Left renal pelvis (tissue), 4 donors: ENCODE data around the gene PCIF1. TPM values are rescaled to one million over a fixed set of nuclear protein-coding genes. Genes with fewer than 3 reads are reported as not detected.
"Not testable (repeated sequence)": the region's sequence is repeated elsewhere in the genome, so short reads cannot be mapped to it uniquely, and the experiment has no call there.

Experiments
- DNase-seq, 4 donors: peaks; one replicate each; pipeline ENCODE4 v3.0.0-alpha.2; 2013; ENCODE audit warnings: low read depth in 4 of 4, low spot score in 3 of 4
- polyA plus RNA-seq, 4 donors: library from polyadenylated mRNA; unstranded; fragments of 120-200 nt; gene quantifications; one replicate each; pipeline ENCODE4 v1.2.1, GENCODE V29; 2013; ENCODE audit not compliant: insufficient read length in 4 of 4

PCIF1 gene
- polyA plus RNA-seq, 4 donors = 41.1 to 49.7 (median 43.7) TPM

DNA sequence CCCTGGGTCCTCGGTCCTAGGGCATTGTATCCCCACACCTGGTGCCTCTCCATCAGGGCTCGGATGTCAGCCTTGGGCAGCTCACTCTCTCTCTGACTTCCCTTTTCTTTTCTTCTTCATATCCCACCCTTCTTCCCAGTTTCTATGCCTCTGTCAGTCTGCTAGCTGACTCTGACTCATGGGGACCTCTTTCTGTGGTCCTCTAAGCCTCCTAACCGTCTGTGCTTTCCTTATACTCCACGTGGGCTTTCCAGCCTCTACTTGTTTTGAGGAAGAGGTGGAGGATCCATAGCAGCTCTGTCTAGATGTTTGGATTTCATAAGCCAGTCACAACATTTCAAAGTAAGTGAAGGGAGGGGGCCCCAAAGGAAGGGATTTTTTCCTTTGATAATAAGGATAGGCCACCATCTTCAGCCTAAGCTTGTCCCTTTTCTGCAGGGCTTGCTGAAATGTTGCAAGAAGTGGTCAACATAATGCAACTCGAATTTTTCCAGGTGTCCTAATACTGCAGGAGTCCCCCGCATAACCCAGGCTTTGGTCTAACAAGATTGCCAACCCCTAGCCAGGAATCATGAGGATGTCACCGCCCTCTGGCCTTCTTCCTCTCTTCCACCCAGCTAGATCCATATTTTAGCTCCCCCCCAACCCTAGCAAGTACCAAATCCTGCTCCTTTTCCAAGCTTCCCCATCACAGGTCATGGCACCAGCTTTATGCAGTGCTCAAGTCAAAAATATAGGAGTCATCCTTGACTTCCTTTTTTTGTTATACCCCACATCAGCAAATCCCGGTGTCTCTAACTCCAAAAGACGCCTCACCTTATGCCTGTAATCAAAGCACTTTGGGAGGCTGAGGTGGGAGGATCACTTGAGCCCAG is 13.8 kb upstream of the PCIF1 start:
- no peak for DNase-seq

DNA sequence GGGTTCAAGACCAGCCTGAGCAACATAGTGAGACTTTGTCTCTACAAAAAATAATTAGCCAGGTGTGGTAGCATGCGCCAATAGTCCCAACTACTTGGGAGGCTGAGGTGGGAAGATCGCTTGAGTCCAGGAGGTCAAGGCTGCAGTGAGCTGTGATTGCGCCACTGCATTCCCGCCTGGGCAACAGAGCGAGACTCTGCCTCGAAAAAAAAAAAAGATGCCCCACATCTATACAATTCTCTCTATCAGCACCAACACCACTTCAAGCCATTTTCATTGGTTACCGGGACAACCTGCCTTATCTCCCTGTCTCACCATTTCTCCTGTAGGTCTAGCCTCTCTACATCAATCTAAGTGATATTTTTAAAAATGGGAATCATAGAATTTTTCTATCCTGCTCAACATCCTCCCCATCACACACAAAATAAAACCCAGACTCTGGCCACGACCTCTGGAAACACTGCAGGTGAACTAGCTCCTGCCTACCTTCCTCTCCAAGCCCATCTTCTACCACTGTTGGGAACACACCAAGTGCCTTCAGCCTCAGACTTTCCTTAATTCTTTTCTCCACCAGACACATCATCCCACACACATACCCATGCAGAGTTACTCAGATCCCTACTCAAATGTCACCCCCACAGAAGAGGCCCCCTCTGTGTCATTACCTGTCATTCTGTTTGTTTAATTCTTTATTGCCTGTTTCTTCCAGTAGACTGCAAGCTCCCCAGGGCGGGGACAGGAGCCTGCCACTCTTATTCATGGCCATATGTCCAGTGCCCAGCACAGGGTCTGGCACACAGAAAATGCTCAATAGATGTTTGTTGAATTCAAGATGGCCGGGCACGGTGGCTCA is 12.9 kb upstream of the PCIF1 start:
- DNase-seq = no peak

DNA sequence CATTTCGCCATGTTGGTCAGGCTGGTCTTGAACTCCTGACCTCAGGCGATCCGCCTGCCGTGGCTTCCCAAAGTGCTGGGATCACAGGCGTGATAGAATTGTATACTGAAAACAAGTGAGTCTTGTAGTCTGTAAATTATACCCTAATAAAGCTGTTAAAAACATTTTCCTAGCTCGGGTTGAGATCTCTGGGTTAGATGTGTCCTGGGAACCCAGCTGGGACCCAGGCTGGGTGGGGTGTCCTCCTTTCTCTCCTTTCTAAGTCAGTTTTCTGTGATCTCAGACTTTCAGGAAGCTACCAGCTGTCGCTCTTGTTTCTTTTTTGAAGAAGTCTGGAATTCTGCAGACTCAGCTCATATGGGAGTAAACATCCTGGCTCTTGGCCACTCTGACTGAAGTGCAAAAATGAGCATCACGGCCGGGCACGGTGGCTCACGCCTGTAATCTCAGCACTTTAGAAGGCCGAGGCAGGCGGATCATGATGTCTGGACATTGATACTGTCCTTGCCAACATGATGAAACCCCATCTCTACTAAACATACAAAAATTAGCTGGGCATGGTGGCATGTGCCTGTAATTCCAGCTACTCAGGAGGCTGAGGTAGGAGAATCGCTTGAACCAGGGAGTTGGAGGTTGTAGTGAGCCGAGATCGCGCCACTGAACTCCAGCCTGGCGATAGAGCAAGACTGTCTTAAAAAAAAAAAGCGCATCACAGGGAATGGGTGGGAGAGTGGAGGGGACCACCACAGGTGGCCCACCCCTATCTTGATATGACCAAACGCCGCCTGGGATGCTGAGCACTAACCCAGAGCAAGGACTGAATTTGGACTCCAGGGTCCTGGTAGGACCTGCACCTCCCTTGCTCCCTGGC is 9.9 kb upstream of the PCIF1 start:
- DNase-seq = peak in 2 of 4 donors; percentile 45 to 59

DNA sequence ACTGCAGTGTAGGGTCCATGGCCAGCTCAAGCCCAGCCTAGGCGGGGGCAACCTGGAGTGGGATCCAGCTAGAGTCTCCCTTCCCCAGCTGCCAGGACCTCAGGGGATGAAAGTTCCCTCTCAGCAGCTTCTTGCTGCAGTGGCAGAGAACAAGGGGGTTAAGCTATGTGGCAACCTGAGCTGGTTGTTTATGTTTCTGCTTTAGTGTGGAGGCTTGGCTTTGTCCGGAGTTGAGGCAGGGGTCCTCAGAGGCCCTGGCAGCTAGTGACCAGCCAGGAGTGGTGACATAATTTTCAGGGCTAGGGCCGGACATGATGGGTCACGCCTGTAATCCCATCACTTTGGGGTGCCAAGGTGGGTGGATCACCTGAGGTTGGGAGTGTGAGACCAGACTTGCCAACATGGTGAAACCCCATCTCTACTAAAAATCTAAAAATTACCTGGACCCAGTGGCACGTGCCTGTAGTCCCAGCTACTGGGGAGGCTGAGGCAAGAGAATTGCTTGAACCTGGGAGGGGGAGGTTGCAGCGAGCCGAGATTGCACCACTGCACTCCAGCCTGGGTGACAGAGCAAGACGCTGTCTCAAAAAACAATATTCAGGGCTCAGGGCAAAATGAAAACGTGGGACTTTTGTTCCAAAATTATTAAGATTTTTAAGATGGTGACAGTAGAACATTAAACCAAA is 8.5 kb upstream of the PCIF1 start:
- DNase-seq = no peak

DNA sequence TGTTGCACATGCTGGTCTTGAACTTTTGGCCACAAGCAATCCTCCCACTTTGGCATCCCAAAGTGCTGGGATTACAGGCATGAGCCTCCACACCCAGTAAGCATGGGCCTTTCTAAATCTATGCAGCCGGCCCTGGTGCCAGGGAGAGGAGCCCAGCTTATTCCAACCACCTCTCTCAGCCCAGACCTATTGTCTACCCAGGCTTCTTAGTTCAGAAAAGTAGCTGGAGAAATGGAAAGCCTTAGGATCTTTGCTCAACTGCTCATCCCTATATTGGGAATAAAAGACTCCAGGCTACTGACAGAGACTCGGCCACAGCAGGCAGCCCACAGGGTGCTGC is 7.8 kb upstream of the PCIF1 start:
- no peak for DNase-seq

DNA sequence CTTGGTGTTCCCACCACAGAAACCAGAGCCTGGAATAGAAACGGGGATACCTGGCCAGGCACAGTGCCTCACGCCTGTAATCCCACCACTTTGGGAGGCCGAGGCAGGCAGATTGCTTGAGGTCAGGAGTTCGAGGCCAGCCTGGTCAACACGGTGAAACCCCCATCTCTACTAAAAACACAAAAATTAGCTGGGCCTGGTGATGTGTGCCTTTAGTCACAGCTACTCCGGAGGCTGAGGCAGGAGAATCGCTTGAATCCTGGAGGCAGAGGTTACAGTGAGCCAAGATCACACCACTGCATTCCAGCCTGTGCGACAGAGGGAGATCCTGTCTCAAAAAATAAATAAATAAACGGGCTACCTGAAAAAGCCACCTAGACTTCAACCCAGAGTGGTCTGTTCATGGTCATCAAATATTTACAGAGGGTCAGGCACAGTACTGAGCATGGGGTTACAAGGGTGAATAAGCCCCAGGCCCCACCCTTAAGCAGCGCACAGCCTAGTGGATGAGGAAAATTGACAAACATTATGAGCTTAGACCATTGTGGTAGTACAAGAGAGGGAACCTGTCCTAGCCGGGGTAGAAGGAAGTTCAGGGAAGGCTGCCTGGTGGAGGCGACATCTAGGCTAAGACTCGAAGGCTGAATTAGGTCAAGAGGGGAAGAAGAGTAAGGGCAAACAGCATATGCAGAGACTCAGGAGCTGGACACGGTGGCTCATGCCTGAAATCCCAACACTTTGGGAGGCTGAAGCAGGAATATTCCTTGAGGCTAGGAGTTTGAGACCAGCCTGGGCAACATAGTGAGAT is 7.2 kb upstream of the PCIF1 start:
- no peak for DNase-seq

DNA sequence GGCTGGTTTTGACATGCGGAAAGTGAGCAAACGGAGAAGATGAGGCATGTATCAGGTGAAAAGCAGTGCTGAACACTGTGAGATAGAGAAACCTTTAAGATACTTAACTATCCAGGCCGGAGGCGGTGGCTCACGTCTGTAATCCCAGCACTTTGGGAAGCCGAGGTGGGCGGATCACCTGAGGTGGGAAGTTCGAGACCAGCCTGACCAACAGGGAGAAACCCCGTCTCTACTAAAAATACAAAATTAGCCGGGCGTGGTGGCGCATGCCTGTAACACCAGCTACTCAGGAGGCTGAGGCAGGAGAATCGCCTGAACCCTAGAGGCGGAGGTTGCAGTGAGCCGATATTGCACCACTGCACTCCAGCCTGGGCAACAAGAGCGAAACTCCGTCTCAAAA is 2.8 kb upstream of the PCIF1 start:
- DNase-seq = not testable (repeated sequence)

DNA sequence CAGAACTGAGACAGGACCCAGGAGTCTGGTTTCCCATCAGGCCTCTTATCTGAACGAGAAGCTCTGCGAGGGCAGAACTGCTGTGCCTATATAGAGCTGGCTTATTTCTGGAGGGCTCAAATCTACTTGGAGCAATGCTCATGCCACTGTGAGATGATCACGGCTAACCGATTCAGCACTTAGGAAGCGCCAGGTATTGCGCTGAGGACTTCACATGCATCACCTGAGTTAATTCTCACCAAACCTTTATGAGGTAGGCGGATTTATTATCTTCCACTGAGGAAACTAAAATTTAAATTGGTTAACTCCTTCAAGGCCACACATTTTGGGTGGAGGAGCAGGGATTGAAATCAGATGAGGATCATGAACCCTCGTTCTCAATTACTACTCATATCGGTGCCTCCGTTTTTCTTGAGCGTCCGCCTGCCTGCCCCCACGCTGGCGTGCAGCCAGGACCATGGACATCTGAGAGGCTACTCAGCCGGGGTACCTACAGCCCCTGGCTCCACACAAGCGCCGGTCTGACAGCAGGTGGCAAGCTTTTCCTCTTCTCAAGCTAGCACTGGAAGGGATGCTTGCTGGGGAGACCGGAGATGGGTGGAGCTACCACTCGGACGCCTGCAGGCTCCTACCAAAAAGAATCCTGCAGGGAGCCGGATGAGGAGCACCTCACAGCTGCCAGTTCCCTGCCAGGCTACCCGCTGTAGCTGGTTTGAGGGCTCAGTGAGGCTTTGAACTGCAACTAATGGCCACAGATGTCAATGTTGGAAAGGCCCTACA is 1.0 kb upstream of the PCIF1 start:
- peak in 2 of 4 donors; percentile 45 to 55 for DNase-seq

DNA sequence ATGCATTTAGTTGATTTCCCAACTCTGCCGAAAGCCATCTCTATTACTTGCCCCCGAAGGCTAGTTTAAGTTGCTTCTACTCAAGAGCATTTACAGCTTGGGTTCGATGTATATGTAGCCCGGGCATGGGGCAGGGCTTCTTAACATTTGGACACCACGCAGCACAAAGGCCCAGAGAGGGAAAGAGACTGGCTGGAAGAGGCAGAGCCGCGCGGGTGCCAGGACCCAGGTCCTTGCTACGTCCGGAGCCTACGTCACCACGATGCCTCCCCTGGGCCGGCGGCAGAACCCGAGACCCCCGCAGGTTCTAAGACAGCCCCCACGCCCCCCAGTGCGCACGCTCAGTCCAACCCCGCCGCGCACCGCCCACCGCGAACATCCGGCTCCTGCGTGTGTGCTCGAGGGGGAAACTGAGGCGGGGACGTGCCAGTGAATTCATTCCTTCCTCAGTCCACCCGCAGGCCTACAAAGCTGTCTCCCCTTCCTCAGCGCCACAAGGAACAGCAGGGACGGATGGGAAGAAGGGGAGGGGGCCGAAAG is 367 bp upstream of the PCIF1 start:
- peak in 1 of 4 donors; percentile 41 for DNase-seq

DNA sequence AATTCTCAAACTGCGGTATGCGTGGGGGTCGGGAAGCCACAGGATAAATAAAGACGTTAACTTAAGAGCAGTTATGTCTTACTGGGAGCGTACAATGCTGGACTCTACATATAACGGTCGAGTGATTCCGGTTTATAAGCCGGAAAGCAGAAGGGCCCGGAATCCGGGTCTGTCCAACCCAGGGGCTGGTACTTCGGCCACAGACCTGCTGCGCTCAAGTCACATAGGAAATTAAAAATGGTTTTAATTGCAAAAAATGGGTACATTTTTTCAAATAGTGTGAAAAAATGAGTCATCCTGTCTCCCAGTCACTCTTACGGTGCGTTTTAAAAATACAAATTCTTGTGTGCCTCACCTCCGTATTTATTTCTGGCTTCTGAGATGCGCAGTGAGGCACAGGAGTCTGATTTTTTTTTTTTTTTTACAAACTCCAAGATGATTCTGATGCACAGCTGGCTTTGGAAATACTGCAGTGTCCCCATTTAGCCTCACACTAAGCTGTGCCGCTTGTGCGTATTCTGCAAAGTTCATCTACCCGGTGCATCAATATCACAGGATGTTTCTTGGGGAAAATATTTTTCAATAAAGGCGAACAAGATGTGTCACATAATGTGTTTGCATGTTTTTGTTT is 1.0 kb downstream of the PCIF1 start:
- no peak for DNase-seq

DNA sequence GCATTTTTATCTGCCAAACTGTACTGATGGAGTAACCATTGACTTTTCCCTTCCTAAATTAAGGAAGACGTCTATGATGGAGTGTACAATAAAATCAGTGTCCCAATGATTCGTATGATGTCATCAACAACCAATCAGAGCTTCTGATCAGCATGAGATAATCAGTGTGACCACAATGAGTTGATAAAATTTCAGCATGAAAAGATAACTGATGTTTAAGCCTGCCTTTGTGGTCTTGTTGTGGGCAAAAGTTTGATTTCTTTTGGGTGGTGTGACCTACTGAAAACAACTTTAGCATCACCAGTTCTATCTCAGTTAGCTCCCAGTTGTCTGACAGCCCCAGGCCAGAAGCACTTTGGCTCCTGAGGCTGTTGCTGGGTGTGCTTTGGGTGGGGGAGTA is 3.3 kb downstream of the PCIF1 start:
- no peak for DNase-seq

DNA sequence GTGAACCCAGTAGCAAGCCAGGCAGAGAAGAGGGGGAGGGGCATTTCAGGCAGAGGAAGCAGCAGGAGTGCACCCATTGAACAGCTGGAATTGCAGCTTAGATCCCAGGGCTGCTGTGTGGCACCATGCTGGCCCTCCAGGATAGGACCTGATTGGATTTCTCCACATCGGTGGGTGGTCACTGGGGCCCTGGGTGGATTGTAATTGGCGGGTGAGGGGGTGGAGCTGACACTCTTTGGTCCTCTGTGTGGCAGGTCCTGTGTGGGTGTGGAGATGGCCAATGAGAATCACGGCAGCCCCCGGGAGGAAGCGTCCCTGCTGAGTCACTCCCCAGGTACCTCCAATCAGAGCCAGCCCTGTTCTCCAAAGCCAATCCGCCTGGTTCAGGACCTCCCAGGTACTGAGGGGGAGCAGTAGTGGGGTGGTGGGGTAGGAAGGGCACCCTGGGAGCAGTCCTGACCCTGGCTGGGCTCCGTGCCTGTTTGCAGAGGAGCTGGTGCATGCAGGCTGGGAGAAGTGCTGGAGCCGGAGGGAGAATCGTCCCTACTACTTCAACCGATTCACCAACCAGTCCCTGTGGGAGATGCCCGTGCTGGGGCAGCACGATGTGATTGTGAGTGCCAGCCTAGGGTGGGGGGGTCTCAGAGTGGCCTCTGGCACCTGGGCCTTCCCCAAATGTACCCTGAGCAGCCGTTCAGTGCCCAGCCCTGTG is 4.4 kb downstream of the PCIF1 start:
- DNase-seq = no peak

DNA sequence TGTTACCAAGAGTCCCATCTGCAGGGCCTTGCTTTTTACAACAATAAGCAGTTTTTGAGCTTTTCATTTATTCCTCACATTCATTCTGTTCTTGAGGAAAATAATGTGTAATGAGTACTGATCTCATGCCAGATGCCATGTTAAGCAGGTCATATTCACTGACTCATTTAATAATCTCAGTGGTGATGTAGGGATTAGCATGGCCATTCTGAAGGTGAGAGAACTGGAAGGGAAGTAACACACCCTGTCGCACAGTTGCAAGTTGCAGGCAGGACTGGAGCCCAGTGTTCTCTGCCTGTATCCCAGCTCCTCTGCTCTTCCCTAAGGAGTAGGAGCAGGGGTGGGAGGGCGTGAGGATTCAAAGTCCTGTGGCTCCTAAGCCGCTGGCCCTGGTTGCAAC is 5.6 kb downstream of the PCIF1 start:
- no peak for DNase-seq

DNA sequence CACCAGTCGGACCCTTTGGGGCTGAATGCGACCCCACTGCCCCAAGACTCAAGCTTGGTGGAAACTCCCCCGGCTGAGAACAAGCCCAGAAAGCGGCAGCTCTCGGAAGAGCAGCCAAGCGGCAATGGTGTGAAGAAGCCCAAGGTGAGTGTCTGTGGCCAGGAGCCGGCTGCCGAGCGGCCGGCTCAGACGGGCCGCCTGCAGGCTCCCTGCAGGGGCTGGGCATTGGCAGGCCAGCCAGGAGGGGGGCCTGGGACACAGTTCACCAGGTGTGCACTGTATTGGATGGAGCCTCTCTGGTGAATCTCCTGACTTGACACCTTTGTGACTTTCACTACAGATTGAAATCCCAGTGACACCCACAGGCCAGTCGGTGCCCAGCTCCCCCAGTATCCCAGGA is 6.0 kb downstream of the PCIF1 start:
- no peak for DNase-seq

DNA sequence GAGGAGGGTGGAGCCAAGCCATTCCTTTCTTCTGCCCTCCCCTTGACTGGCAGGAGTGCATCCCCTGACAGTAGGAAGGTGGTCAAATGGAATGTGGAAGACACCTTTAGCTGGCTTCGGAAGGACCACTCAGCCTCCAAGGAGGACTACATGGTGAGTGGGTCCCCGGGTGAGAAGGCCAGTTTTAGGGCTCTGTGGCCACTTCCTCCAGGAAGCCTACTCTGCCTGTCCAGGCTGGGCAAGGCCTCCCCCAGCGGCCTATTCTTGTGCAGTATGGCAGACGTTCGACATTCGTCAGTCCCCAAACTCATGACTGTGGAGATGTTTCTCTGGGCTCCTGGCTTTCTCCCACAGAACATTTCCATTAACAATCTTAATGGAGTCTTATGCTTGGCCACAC is 9.1 kb downstream of the PCIF1 start:
- DNase-seq = no peak

DNA sequence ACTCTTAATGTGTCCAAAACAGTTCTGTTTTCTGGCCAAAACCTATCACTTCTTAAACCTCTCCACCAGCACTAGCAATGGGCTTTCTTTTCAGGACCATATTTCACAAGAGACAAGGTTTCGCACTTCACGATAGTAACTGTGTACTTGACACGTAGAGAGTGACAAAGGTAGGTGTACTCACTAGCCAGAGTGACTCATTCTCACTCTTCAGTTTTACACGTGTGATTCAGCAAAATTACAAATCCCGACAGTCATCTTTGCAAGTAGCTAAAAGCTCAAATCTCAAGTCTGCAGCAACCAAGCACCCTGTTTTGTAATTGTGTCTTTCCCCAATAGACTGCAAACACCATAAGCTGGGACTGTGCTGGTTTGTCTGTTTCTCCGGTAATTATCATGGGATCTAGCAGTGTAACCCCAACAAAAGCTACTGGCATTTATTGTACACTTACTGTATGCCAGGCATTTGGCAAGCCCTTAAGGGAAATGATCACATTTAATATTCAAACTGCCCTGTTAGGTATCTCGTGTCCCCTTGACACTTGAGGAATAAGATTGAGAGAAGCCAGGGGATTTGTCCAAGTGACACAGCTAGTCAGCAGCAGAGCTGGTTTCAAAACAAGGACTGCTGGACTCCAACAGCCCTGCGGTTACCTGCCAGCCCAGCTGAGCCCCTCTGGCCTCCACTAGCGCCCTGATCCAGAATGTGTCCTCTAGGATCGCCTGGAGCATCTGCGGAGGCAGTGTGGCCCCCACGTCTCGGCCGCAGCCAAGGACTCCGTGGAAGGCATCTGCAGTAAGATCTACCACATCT is 9.9 kb downstream of the PCIF1 start:
- DNase-seq = no peak
